Measurements from ENCODE around the gene PIAS2. TPM values are rescaled to one million over a fixed set of nuclear protein-coding genes. Genes with fewer than 3 reads are reported as not detected.
A peak's percentile ranks its signal among the peaks of the same experiment; 100 is the strongest.

The PIAS2 gene
- total RNA-seq, 5 donors from 2014 or later (not counting 1 experiment from before 2014, with no cell fraction given) = 27.2 to 39.8 (median 31.0) TPM

DNA sequence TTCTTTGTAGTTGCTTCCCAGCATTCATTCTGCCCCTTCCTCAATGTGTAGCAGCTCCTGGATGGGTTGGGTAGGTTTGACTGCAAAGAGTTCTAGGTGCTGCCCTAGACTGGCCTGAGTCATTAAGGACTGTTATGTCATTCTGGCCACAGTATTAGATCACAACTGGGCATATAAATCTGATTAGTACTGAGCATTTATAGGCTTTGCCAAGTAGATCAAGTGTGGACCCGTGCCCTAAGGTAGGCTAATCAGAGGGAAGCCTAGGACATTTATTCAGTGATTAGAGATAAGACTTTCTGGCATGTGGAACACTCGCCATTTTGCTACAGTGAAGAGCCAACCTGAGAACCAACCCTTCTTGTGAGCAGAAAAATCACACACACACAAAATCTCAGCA lies 2.8 kb upstream of the PIAS2 start:
- Mint-ChIP-seq H3K36me3 (no peaks in the 10 kb centered on the region), H3K27me3 (no peaks in the 10 kb centered on the region), H3K4me1 (peaks cover 26 to 30% (median 29%) of the 10 kb centered on the region in 3 donors), H3K9me3 (no peaks in the 10 kb centered on the region), H3K27ac (no peak overlapping the region), H3K4me3 (no peak overlapping the region)
- Histone ChIP-seq H3K9me3 (no peaks in the 10 kb centered on the region), H3K27me3 (replicated peaks in 1 of 2; ENCODE audit: control insufficient read depth in 2 of 2, extremely low read depth in 1 of 2, insufficient read depth in 2 of 2, low read length in 1 of 2) (no peaks in the 10 kb centered on the region), H3K27ac (ENCODE audit: low read length) (no peak overlapping the region), H3K4me1 (ENCODE audit: control insufficient read depth in 1 of 2, extremely low read depth in 1 of 2, insufficient read depth in 2 of 2, low read length in 2 of 2) (peaks cover 5 to 17% of the 10 kb centered on the region in 2 experiments), H3K4me3 (ENCODE audit: control insufficient read depth in 1 of 2, extremely low read depth in 1 of 2, low read length in 1 of 2) (no peak overlapping the region), H3K36me3 (ENCODE audit: control insufficient read depth in 2 of 2, extremely low read depth in 1 of 2, insufficient read depth in 1 of 2, low read length in 1 of 2) (no peaks in the 10 kb centered on the region)
- ChIA-PET POLR2A (interaction anchor here in 1 of 2 donors (0.6 kb wide), 1 partner anchor 978 kb away, joined by 3 read pairs; no protein-coding TSS in a partner anchor), CTCF (no interaction called here)
- 100% methylated on average over 1 of the region's 2 CpGs for WGBS (ENCODE audit: insufficient coverage)
- ATAC-seq (replicated peaks in 1 of 4) (no peak), DNase-seq (no peak)

DNA sequence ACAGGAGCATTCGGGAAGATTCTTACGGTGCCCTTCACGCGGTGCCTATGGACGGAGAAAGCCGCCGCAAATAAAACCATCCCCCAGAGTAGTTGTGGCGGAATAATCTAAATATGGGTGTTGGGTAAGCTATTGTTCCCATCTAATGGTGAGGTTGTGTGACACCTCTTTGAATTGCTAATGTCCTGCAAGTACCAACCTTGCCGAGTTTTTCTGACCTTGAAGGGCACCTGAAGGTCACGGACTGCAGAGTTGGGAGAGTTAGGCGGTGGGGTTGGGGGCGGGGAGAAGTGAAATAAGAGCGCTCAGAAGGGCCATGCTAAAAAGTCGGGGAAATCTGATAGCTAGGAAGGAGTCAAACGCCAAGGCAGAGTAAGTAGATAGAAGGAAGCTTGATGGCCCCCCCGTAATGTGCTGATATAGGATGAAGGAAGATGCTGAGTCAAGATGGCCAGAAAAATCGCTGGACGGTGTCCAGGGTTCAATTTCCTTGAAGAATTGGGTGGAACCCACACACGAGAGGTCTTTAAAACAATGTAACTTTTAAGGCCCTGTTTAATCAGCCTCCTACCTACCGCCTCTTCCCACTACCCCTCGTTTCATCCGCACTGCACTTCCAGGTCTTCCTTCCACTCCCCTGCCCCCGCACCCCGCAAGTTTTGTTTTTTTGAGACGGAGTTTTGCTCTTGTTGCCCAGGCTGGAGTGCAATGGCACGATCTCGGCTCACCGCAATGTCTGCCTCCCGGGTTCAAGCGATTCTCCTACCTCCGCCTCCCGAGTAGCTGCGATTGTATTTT lies 695 bp upstream of the PIAS2 start:
- H3K36me3 ChIP-seq (ENCODE audit: control insufficient read depth in 2 of 2, extremely low read depth in 1 of 2, insufficient read depth in 1 of 2, low read length in 1 of 2) = no peaks in the 10 kb centered on the region
- no peaks in the 10 kb centered on the region for H3K9me3 ChIP-seq
- H3K4me3 Mint-ChIP-seq = peak overlapping the region; percentile 80 to 86 (median 85)
- peak overlapping the region; percentile 28 to 71 for H3K4me3 ChIP-seq (ENCODE audit: control insufficient read depth in 1 of 2, extremely low read depth in 1 of 2, low read length in 1 of 2)
- peak; percentile 10 to 14 (median 12) for ATAC-seq (replicated peaks in 1 of 4)
- H3K27ac Mint-ChIP-seq = peak overlapping the region; percentile 71 to 79
- CTCF ChIA-PET = interaction anchor here (0.5 to 1.0 kb wide), 3 partner anchors 20 to 1038 kb away, joined by 3 read pairs; no protein-coding TSS in a partner anchor
- H3K27me3 Mint-ChIP-seq = no peaks in the 10 kb centered on the region
- peaks cover 46 to 50% (median 46%) of the 10 kb centered on the region in 3 donors for H3K4me1 Mint-ChIP-seq
- POLR2A ChIA-PET = no interaction called here
- peaks cover 5 to 17% of the 10 kb centered on the region in 2 experiments for H3K4me1 ChIP-seq (ENCODE audit: control insufficient read depth in 1 of 2, extremely low read depth in 1 of 2, insufficient read depth in 2 of 2, low read length in 2 of 2)
- H3K27ac ChIP-seq (ENCODE audit: low read length) = peak overlapping the region; percentile 51
- H3K9me3 Mint-ChIP-seq = no peaks in the 10 kb centered on the region
- DNase-seq = peak in 6 of 35 experiments; percentile 1 to 7 (median 2)
- 50% methylated on average over 28 of the region's 33 CpGs for whole genome bisulfite sequencing (ENCODE audit: insufficient coverage)
- no peaks in the 10 kb centered on the region for H3K36me3 Mint-ChIP-seq
- H3K27me3 ChIP-seq (replicated peaks in 1 of 2; ENCODE audit: control insufficient read depth in 2 of 2, extremely low read depth in 1 of 2, insufficient read depth in 2 of 2, low read length in 1 of 2) = no peaks in the 10 kb centered on the region

- Histone ChIP-seq H3K9me3 (no peaks in the 10 kb centered on the region), H3K4me1 (ENCODE audit: control insufficient read depth in 1 of 2, extremely low read depth in 1 of 2, insufficient read depth in 2 of 2, low read length in 2 of 2) (peaks cover 5 to 17% of the 10 kb centered on the region in 2 experiments), H3K4me3 (ENCODE audit: control insufficient read depth in 1 of 2, extremely low read depth in 1 of 2, low read length in 1 of 2) (peak overlapping the region; percentile 57 to 65), H3K27ac (ENCODE audit: low read length) (peak overlapping the region; percentile 52), H3K27me3 (replicated peaks in 1 of 2; ENCODE audit: control insufficient read depth in 2 of 2, extremely low read depth in 1 of 2, insufficient read depth in 2 of 2, low read length in 1 of 2) (no peaks in the 10 kb centered on the region), H3K36me3 (ENCODE audit: control insufficient read depth in 2 of 2, extremely low read depth in 1 of 2, insufficient read depth in 1 of 2, low read length in 1 of 2) (no peaks in the 10 kb centered on the region)
- Mint-ChIP-seq H3K4me1 (peaks cover 47 to 53% (median 50%) of the 10 kb centered on the region in 3 donors), H3K4me3 (peak overlapping the region; percentile 86 to 89 (median 87)), H3K36me3 (no peaks in the 10 kb centered on the region), H3K9me3 (no peaks in the 10 kb centered on the region), H3K27ac (peak overlapping the region; percentile 55 to 87), H3K27me3 (no peaks in the 10 kb centered on the region)
- ChIA-PET POLR2A (no interaction called here), CTCF (interaction anchor here in 1 of 2 donors (1.0 kb wide), 1 partner anchor 19 kb away, joined by 3 read pairs; no protein-coding TSS in a partner anchor)
- under 1% methylated on average over 16 of the region's 21 CpGs for WGBS (ENCODE audit: insufficient coverage)
- peak in 29 of 35 experiments; percentile 2 to 63 (median 22) for DNase-seq
- ATAC-seq (replicated peaks in 1 of 4) = peak; percentile 38 to 51 (median 40)
Observed at GRCh38 chr18:46916551-46917107, 678 bp downstream of the PIAS2 start.

GRCh38 chr18:46915800-46916550 lies 1.3 kb downstream of the PIAS2 start:
- WGBS (ENCODE audit: insufficient coverage) = no CpG with 5 or more reads among the region's 12 CpGs
- peak overlapping the region; percentile 86 to 89 (median 87) for H3K4me3 Mint-ChIP-seq
- peaks cover 5 to 17% of the 10 kb centered on the region in 2 experiments for H3K4me1 ChIP-seq (ENCODE audit: control insufficient read depth in 1 of 2, extremely low read depth in 1 of 2, insufficient read depth in 2 of 2, low read length in 2 of 2)
- H3K36me3 ChIP-seq (ENCODE audit: control insufficient read depth in 2 of 2, extremely low read depth in 1 of 2, insufficient read depth in 1 of 2, low read length in 1 of 2) = no peaks in the 10 kb centered on the region
- no peaks in the 10 kb centered on the region for H3K36me3 Mint-ChIP-seq
- ChIA-PET CTCF (interaction anchor here in 1 of 2 donors (0.5 kb wide), 2 partner anchors 39 to 636 kb away, joined by 3 to 12 read pairs; no protein-coding TSS in a partner anchor), POLR2A (no interaction called here)
- ATAC-seq (replicated peaks in 1 of 4) (no peak), DNase-seq (no peak)
- H3K4me3 ChIP-seq (ENCODE audit: control insufficient read depth in 1 of 2, extremely low read depth in 1 of 2, low read length in 1 of 2) = peak overlapping the region; percentile 57 to 65
- H3K27ac ChIP-seq (ENCODE audit: low read length) = peak overlapping the region; percentile 52
- H3K27me3 ChIP-seq (replicated peaks in 1 of 2; ENCODE audit: control insufficient read depth in 2 of 2, extremely low read depth in 1 of 2, insufficient read depth in 2 of 2, low read length in 1 of 2) = no peaks in the 10 kb centered on the region
- H3K9me3 ChIP-seq = no peaks in the 10 kb centered on the region
- peak overlapping the region; percentile 55 to 87 for H3K27ac Mint-ChIP-seq
- peaks cover 47 to 53% (median 50%) of the 10 kb centered on the region in 3 donors for H3K4me1 Mint-ChIP-seq
- H3K27me3 Mint-ChIP-seq = no peaks in the 10 kb centered on the region
- H3K9me3 Mint-ChIP-seq = no peaks in the 10 kb centered on the region

- CTCF ChIA-PET = interaction anchor here in 1 of 2 donors (0.7 kb wide), 1 partner anchor 1236 kb away, joined by 7 read pairs; no protein-coding TSS in a partner anchor
- peaks cover 50 to 55% (median 52%) of the 10 kb centered on the region in 3 donors for H3K4me1 Mint-ChIP-seq
- no CpG with 5 or more reads among the region's 3 CpGs for WGBS (ENCODE audit: insufficient coverage)
- Histone ChIP-seq H3K36me3 (ENCODE audit: control insufficient read depth in 2 of 2, extremely low read depth in 1 of 2, insufficient read depth in 1 of 2, low read length in 1 of 2) (no peaks in the 10 kb centered on the region), H3K27ac (ENCODE audit: low read length) (no peak overlapping the region), H3K27me3 (replicated peaks in 1 of 2; ENCODE audit: control insufficient read depth in 2 of 2, extremely low read depth in 1 of 2, insufficient read depth in 2 of 2, low read length in 1 of 2) (no peaks in the 10 kb centered on the region), H3K4me1 (ENCODE audit: control insufficient read depth in 1 of 2, extremely low read depth in 1 of 2, insufficient read depth in 2 of 2, low read length in 2 of 2) (peaks cover 2 to 3% of the 10 kb centered on the region in 2 experiments), H3K9me3 (no peaks in the 10 kb centered on the region), H3K4me3 (ENCODE audit: control insufficient read depth in 1 of 2, extremely low read depth in 1 of 2, low read length in 1 of 2) (no peak overlapping the region)
- no peak overlapping the region for H3K4me3 Mint-ChIP-seq
- H3K36me3 Mint-ChIP-seq = peaks cover 25% of the 10 kb centered on the region
- no peak for DNase-seq
- no peak overlapping the region for H3K27ac Mint-ChIP-seq
- no peaks in the 10 kb centered on the region for H3K27me3 Mint-ChIP-seq
- POLR2A ChIA-PET = interaction anchor here in 1 of 2 donors (0.7 kb wide), 1 partner anchor 90 kb away, joined by 3 read pairs; no protein-coding TSS in a partner anchor
- ATAC-seq (replicated peaks in 1 of 4) = no peak
- peaks cover 2 to 4% (median 3%) of the 10 kb centered on the region in 3 donors for H3K9me3 Mint-ChIP-seq
Observed at GRCh38 chr18:46910856-46911255, 6.5 kb downstream of the PIAS2 start.

DNA sequence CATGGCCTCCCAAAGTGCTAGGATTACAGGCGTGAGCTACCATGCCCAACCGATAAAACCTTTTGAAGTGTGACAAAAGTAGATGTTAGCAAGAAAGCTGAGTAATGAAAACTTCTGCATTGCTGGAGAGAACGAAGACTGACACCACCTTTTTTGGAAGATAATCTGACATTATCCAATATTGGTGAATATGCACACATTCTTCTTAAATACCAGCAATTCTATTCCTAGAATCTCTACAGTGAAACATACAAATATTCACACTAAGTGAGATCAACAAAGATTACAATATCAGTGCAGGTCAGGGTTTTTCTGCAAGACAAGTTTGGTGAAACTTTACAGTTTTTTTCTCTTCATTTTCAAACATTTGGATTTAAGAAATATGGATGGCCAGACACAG lies 7.8 kb downstream of the PIAS2 start:
- ATAC-seq (replicated peaks in 1 of 4) (no peak), DNase-seq (no peak)
- no peaks in the 10 kb centered on the region for H3K4me1 ChIP-seq (ENCODE audit: control insufficient read depth in 1 of 2, extremely low read depth in 1 of 2, insufficient read depth in 2 of 2, low read length in 2 of 2)
- H3K4me3 ChIP-seq (ENCODE audit: control insufficient read depth in 1 of 2, extremely low read depth in 1 of 2, low read length in 1 of 2) = no peak overlapping the region
- no peaks in the 10 kb centered on the region for H3K9me3 ChIP-seq
- Mint-ChIP-seq H3K27ac (no peak overlapping the region), H3K9me3 (peaks cover 2 to 4% (median 3%) of the 10 kb centered on the region in 3 donors), H3K4me3 (no peak overlapping the region), H3K36me3 (peaks cover 31% of the 10 kb centered on the region), H3K27me3 (no peaks in the 10 kb centered on the region), H3K4me1 (peaks cover 41 to 50% (median 44%) of the 10 kb centered on the region in 3 donors)
- no peaks in the 10 kb centered on the region for H3K36me3 ChIP-seq (ENCODE audit: control insufficient read depth in 2 of 2, extremely low read depth in 1 of 2, insufficient read depth in 1 of 2, low read length in 1 of 2)
- POLR2A ChIA-PET = no interaction called here
- no peaks in the 10 kb centered on the region for H3K27me3 ChIP-seq (replicated peaks in 1 of 2; ENCODE audit: control insufficient read depth in 2 of 2, extremely low read depth in 1 of 2, insufficient read depth in 2 of 2, low read length in 1 of 2)
- WGBS (ENCODE audit: insufficient coverage) = no CpG with 5 or more reads among the region's 3 CpGs
- CTCF ChIA-PET = no interaction called here
- H3K27ac ChIP-seq (ENCODE audit: low read length) = no peak overlapping the region
